ENCODE data around the gene NAALADL2. TPM values are rescaled to one million over a fixed set of nuclear protein-coding genes. Genes with fewer than 3 reads are reported as not detected.

NAALADL2 gene
- total and polyA plus RNA-seq, 2 of the 8 experiments (the other 6 are each of a cell fraction or from before 2014, with no cell fraction given), result 0.12 to 0.22 TPM

- no peak for TF ChIP-seq TEAD4 (IDR thresholded peaks at IDR 0.05; ENCODE audit: low read depth, low read length)
- no peak for TF ChIP-seq TAF1 (IDR thresholded peaks at IDR 0.05; ENCODE audit: low read depth, low read length)
- TF ChIP-seq CBX8 (IDR thresholded peaks at IDR 0.05; ENCODE audit: borderline replicate concordance, low read depth, low read length), result no peak
- TF ChIP-seq MAX (IDR thresholded peaks at IDR 0.05), result no peak
- no peak for TF ChIP-seq KDM1A (IDR thresholded peaks at IDR 0.05; ENCODE audit: borderline replicate concordance, low read length)
- H4K20me1 ChIP-seq (replicated peaks in 1 of 2; ENCODE audit: control insufficient read depth in 1 of 2, insufficient read depth in 2 of 2, low read length in 2 of 2), result no peaks in the 10 kb centered on the region
- no peak overlapping the region for H3K27ac ChIP-seq (ENCODE audit: low read depth, low read length)
- no peak overlapping the region for H2BK15ac ChIP-seq (ENCODE audit: low read length)
- H3K14ac ChIP-seq (ENCODE audit: insufficient read length), result no peak overlapping the region
- DNase-seq (ENCODE audit: low read depth in 1 of 2, low spot score in 2 of 2), result no peak
- no peak overlapping the region for H3K23ac ChIP-seq (ENCODE audit: insufficient read length)
- H3K79me1 ChIP-seq (ENCODE audit: low read depth, low read length), result no peaks in the 10 kb centered on the region
- H2BK12ac ChIP-seq (ENCODE audit: low read depth, low read length), result no peak overlapping the region
- POLR2A ChIA-PET (ENCODE audit: partially characterized antibody), result interaction anchor here (0.5 kb wide), 1 partner anchor 69 kb away, joined by 3 read pairs; no protein-coding TSS in a partner anchor
- CTCF ChIA-PET (ENCODE audit: partially characterized antibody), result interaction anchor here (1.2 kb wide), 1 partner anchor 15 kb away, joined by 3 read pairs; no protein-coding TSS in a partner anchor
- no peak overlapping the region for H2BK20ac ChIP-seq (ENCODE audit: low read length)
- no peaks in the 10 kb centered on the region for H3K4me1 ChIP-seq (replicated peaks in 1 of 4; ENCODE audit: control insufficient read depth in 3 of 4, insufficient read depth in 4 of 4, low read length in 3 of 4)
- no peak overlapping the region for H2BK120ac ChIP-seq (replicated peaks; ENCODE audit: low read depth, low read length)
- H3K79me2 ChIP-seq (ENCODE audit: control insufficient read depth in 1 of 2, insufficient read depth in 2 of 2, low read length in 2 of 2), result no peaks in the 10 kb centered on the region
- no peak overlapping the region for H4K8ac ChIP-seq (ENCODE audit: extremely low read depth, insufficient read depth, low read length)
- no peak overlapping the region for H3K4ac ChIP-seq (replicated peaks; ENCODE audit: insufficient read length, low read depth, low read length)
- H4K5ac ChIP-seq (ENCODE audit: insufficient read length, low read depth, low read length), result no peak overlapping the region
- H2AK5ac ChIP-seq (ENCODE audit: low read depth, low read length), result no peak overlapping the region
- no peaks in the 10 kb centered on the region for H3K23me2 ChIP-seq (ENCODE audit: low read depth, low read length)
- H3K36me3 ChIP-seq (ENCODE audit: control insufficient read depth in 2 of 4, insufficient read depth in 4 of 4, low read length in 3 of 4), result no peaks in the 10 kb centered on the region
- H3K9ac ChIP-seq (replicated peaks in 1 of 4; ENCODE audit: extremely low read depth in 1 of 4, low read depth in 3 of 4, low read length in 3 of 4), result no peak overlapping the region
- no peak for FAIRE-seq
- no peak overlapping the region for H3K18ac ChIP-seq (ENCODE audit: extremely low read depth, low read length)
- WGBS, 2 experiments (ENCODE audit: extremely low coverage in 1 of 2, insufficient coverage in 1 of 2, insufficient read length in 1 of 2, insufficient replicate concordance in 2 of 2, low coverage in 1 of 2, low lambda C conversion rate in 2 of 2, missing lambda C conversion rate in 1 of 2), result 89% methylated on average over 7 of the region's 7 CpGs; no CpG with 5 or more reads in 1 of the 2 experiments
- H3K56ac ChIP-seq (replicated peaks; ENCODE audit: insufficient read length, low read depth, low read length), result no peak overlapping the region
- H2BK5ac ChIP-seq (ENCODE audit: low read depth, low read length), result no peak overlapping the region
- no peaks in the 10 kb centered on the region for H3K27me3 ChIP-seq (replicated peaks in 1 of 4; ENCODE audit: control insufficient read depth in 3 of 4, extremely low read depth in 1 of 4, insufficient read depth in 3 of 4, low read length in 3 of 4)
- no peak overlapping the region for H2AFZ ChIP-seq (ENCODE audit: low read length)
- no peak overlapping the region for H4K91ac ChIP-seq (replicated peaks; ENCODE audit: insufficient read length, low read length)
- no peaks in the 10 kb centered on the region for H3K9me3 ChIP-seq (ENCODE audit: insufficient read depth in 2 of 2, low read depth in 1 of 2, low read length in 1 of 2)
- H3K4me3 ChIP-seq (ENCODE audit: extremely low read depth in 1 of 4, insufficient read depth in 2 of 4, low read depth in 3 of 4, low read length in 4 of 4), result no peak overlapping the region
- no peak overlapping the region for H3K4me2 ChIP-seq (ENCODE audit: insufficient read depth in 1 of 2, low read depth in 2 of 2, low read length in 2 of 2)
Observed at GRCh38 chr3:175198991-175199783, 340.1 kb downstream of the NAALADL2 start.
